K562 (cell line): ENCODE results near the gene NRXN3. TPM values are rescaled to one million over a fixed set of nuclear protein-coding genes. Genes with fewer than 3 reads are reported as not detected.

ENCODE experiments used
- AFF1 ChIP-seq, 2 experiments: fragments of 450-650 bp; IDR thresholded peaks; 2 replicates each; pipeline ENCODE4 v1.6.1; 2018; ENCODE audit warnings: mild to moderate bottlenecking in 2 of 2, low read depth in 1 of 2; ENCODE audit not compliant: partially characterized antibody in 2 of 2
- BMI1 ChIP-seq: fragments of 150-350 bp; IDR thresholded peaks from 2 replicates; pipeline ENCODE4 v1.6.1; 2014; ENCODE audit warnings: low read length
- HDAC6 ChIP-seq: IDR thresholded peaks from 2 replicates; pipeline ENCODE4 v1.6.1; 2012; ENCODE audit warnings: low read depth, mild to moderate bottlenecking, control low read depth, inconsistent platforms, low read length, moderate library complexity
- SOX6 ChIP-seq: fragments of 450-650 bp; IDR thresholded peaks from 2 replicates; pipeline ENCODE4 v1.6.1; 2014; ENCODE audit warnings: mild to moderate bottlenecking
- TRIM24 ChIP-seq, 2 experiments: fragments of 450-650 bp; IDR thresholded peaks; 2 replicates each; pipeline ENCODE4 v1.6.1; 2016
- WHSC1 ChIP-seq: IDR thresholded peaks from one replicate; pipeline ENCODE4 v1.6.1; 2012; ENCODE audit warnings: low read length, control low read depth, inconsistent platforms
- ZBTB43 ChIP-seq: sonication (generic); formaldehyde crosslinking; IDR thresholded peaks from 2 replicates; pipeline ENCODE4 v1.8.0; 2023; ENCODE audit warnings: mild to moderate bottlenecking, missing genetic modification reagents
- ZNF165 ChIP-seq: fragments of 250-450 bp; sonication (Bioruptor Pico); IDR thresholded peaks from 2 replicates; pipeline ENCODE4 v1.4.0; 2020; ENCODE audit warnings: borderline replicate concordance
- polyA plus RNA-seq, 8 experiments: library from polyadenylated mRNA; depleted of rRNA in 4 of 8; stranded (reverse) in 5 of 8; unstranded in 3 of 8; fragments of >200 nt; fragmentation: Nextera tagmentation in 2 of 8; fragmentation: Illumina TruSeq in 1 of 8; extraction: Ambion mirVana in 2 of 8; extraction: Trizol in 1 of 8; gene quantifications; 2 replicates each; pipeline versions ENCODE4 v1.2.1 to v1.2.3, GENCODE V29; 2011 to 2014; ENCODE audit warnings: inconsistent platforms in 1 of 8, missing spikeins in 1 of 8
- total RNA-seq, 7 experiments: library from RNA; depleted of rRNA in 6 of 7; stranded (reverse); fragments of >200 nt in 6 of 7; fragmentation: Illumina TruSeq in 2 of 7; extraction: Trizol in 2 of 7; gene quantifications; 2 replicates each; pipeline versions ENCODE4 v1.2.1 to v1.2.3, GENCODE V29; 2011 to 2021; ENCODE audit warnings: low replicate concordance in 1 of 7
- TF ChIP-seq, protein P1 (sequence below): fragments of 450-650 bp; IDR thresholded peaks from 2 replicates; pipeline ENCODE4 v1.6.1; 2017; ENCODE audit warnings: antibody characterized with exemption, mild to moderate bottlenecking
- TF ChIP-seq, protein P2 (sequence below): fragments of 250-450 bp; sonication (Bioruptor Pico); IDR thresholded peaks from 2 replicates; pipeline ENCODE4 v1.9.0; 2021; ENCODE audit warnings: mild to moderate bottlenecking, inconsistent platforms

The NRXN3 gene
- total and polyA plus RNA-seq, 9 of the 15 experiments (the other 6 are each of a cell fraction or from before 2014, with no cell fraction given) = 0.09 TPM; not detected in 8

DNA sequence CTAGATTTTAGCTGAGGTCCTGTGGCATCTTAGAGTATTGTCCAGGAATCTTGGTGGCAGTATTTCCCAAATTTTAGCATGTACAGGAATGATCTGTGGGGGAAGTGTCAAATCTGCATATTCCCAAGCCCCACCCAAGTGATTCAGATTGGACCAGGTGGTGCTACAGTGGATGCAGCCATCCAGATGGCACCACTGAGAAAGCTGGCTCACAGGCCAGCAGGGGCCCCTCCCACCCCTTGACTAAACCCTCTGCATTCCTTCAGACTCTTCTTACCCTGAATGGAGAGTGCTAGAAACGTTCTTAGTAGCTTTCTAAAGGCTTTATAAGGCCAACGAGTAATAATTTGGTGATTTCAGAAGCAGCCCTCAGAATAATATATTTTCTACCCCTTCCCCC is 255.2 kb downstream of the NRXN3 start (continued):
- TF ChIP-seq AFF1 (IDR thresholded peaks at IDR 0.05; ENCODE audit: low read depth in 1 of 2, partially characterized antibody in 2 of 2) = no peak
- TF ChIP-seq HDAC6 = no peak
- no peak for TF ChIP-seq BMI1
- no peak for TF ChIP-seq WHSC1
- TF ChIP-seq ZBTB43 (CRISPR knock-in tag) = no peak
- no peak for TF ChIP-seq SOX6
- TF ChIP-seq, protein P1, sequence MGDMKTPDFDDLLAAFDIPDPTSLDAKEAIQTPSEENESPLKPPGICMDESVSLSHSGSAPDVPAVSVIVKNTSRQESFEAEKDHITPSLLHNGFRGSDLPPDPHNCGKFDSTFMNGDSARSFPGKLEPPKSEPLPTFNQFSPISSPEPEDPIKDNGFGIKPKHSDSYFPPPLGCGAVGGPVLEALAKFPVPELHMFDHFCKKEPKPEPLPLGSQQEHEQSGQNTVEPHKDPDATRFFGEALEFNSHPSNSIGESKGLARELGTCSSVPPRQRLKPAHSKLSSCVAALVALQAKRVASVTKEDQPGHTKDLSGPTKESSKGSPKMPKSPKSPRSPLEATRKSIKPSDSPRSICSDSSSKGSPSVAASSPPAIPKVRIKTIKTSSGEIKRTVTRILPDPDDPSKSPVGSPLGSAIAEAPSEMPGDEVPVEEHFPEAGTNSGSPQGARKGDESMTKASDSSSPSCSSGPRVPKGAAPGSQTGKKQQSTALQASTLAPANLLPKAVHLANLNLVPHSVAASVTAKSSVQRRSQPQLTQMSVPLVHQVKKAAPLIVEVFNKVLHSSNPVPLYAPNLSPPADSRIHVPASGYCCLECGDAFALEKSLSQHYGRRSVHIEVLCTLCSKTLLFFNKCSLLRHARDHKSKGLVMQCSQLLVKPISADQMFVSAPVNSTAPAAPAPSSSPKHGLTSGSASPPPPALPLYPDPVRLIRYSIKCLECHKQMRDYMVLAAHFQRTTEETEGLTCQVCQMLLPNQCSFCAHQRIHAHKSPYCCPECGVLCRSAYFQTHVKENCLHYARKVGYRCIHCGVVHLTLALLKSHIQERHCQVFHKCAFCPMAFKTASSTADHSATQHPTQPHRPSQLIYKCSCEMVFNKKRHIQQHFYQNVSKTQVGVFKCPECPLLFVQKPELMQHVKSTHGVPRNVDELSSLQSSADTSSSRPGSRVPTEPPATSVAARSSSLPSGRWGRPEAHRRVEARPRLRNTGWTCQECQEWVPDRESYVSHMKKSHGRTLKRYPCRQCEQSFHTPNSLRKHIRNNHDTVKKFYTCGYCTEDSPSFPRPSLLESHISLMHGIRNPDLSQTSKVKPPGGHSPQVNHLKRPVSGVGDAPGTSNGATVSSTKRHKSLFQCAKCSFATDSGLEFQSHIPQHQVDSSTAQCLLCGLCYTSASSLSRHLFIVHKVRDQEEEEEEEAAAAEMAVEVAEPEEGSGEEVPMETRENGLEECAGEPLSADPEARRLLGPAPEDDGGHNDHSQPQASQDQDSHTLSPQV = no peak
- TF ChIP-seq ZNF165 = no peak
- TF ChIP-seq, protein P2, sequence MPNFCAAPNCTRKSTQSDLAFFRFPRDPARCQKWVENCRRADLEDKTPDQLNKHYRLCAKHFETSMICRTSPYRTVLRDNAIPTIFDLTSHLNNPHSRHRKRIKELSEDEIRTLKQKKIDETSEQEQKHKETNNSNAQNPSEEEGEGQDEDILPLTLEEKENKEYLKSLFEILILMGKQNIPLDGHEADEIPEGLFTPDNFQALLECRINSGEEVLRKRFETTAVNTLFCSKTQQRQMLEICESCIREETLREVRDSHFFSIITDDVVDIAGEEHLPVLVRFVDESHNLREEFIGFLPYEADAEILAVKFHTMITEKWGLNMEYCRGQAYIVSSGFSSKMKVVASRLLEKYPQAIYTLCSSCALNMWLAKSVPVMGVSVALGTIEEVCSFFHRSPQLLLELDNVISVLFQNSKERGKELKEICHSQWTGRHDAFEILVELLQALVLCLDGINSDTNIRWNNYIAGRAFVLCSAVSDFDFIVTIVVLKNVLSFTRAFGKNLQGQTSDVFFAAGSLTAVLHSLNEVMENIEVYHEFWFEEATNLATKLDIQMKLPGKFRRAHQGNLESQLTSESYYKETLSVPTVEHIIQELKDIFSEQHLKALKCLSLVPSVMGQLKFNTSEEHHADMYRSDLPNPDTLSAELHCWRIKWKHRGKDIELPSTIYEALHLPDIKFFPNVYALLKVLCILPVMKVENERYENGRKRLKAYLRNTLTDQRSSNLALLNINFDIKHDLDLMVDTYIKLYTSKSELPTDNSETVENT (CRISPR knock-in tag) = no peak
- TF ChIP-seq TRIM24 (IDR thresholded peaks at IDR 0.05) = no peak
